Measurements from ENCODE around the gene SATB2.

The SATB2 gene

DNA sequence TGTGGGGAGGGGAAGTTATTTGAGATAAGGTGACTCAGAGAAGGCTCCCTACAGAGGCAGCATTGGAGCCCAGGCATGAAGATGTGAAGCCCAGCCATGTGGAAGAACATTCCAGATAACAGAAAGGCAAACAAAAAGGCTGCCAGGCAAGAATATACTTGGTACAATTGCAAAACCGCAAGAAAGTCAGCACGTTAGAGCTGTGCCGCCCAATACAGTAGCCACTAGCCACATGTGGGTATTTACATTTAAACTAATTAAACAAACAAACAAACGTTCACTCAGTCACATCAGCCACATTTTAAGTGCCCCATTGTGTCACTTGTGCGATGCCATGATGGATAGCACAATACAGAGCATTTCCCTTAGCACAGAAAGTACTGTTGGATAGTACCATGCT, 179.6 kb downstream of the SATB2 start (continued):
- TF ChIP-seq REST (tag by site-specific recombination; IDR thresholded peaks at IDR 0.05), result peak; percentile 37; the same call in 1 of the 2 replicates
- peak; percentile 81 for TF ChIP-seq ZNF843 (tag by site-specific recombination; IDR thresholded peaks at IDR 0.05)
- no peak for TF ChIP-seq MEIS1 (CRISPR knock-in tag; IDR thresholded peaks at IDR 0.05; ENCODE audit: borderline replicate concordance)
- TF ChIP-seq ZNF692 (tag by site-specific recombination; IDR thresholded peaks at IDR 0.05), result peak; percentile 59; the same call in 1 of the 2 replicates
- peak; percentile 37; the same call in 1 of the 2 replicates for TF ChIP-seq IKZF3 (tag by site-specific recombination; IDR thresholded peaks at IDR 0.05)
- TF ChIP-seq ZNF274 (IDR thresholded peaks at IDR 0.05; ENCODE audit: low read length), result no peak
- no peak for TF ChIP-seq ZNF274 (tag by site-specific recombination; IDR thresholded peaks at IDR 0.05; ENCODE audit: borderline replicate concordance)
- TF ChIP-seq SP2 (tag by site-specific recombination; IDR thresholded peaks at IDR 0.05), result no peak
- TF ChIP-seq ZBTB20 (tag by site-specific recombination; IDR thresholded peaks at IDR 0.05), result no peak
- TF ChIP-seq ZNF654 (tag by site-specific recombination; IDR thresholded peaks at IDR 0.05; ENCODE audit: low read depth), result no peak
- TF ChIP-seq ZNF266 (tag by site-specific recombination; IDR thresholded peaks at IDR 0.05; ENCODE audit: low read depth), result no peak
- peak; percentile 57; the same call in 1 of the 2 replicates for TF ChIP-seq ZNF600 (tag by site-specific recombination; IDR thresholded peaks at IDR 0.05)
- TF ChIP-seq ZNF433 (tag by site-specific recombination; IDR thresholded peaks at IDR 0.05; ENCODE audit: low read depth), result no peak
- TF ChIP-seq ZNF23 (tag by site-specific recombination; IDR thresholded peaks at IDR 0.05; ENCODE audit: borderline replicate concordance), result no peak
- TF ChIP-seq ZNF335 (tag by site-specific recombination; conservative IDR thresholded peaks at IDR 0.05), result no peak
- TF ChIP-seq ZNF777 (tag by site-specific recombination; IDR thresholded peaks at IDR 0.05; ENCODE audit: borderline replicate concordance), result no peak
- no peak for TF ChIP-seq ZNF621 (tag by site-specific recombination; IDR thresholded peaks at IDR 0.05)
- TF ChIP-seq, protein P1, sequence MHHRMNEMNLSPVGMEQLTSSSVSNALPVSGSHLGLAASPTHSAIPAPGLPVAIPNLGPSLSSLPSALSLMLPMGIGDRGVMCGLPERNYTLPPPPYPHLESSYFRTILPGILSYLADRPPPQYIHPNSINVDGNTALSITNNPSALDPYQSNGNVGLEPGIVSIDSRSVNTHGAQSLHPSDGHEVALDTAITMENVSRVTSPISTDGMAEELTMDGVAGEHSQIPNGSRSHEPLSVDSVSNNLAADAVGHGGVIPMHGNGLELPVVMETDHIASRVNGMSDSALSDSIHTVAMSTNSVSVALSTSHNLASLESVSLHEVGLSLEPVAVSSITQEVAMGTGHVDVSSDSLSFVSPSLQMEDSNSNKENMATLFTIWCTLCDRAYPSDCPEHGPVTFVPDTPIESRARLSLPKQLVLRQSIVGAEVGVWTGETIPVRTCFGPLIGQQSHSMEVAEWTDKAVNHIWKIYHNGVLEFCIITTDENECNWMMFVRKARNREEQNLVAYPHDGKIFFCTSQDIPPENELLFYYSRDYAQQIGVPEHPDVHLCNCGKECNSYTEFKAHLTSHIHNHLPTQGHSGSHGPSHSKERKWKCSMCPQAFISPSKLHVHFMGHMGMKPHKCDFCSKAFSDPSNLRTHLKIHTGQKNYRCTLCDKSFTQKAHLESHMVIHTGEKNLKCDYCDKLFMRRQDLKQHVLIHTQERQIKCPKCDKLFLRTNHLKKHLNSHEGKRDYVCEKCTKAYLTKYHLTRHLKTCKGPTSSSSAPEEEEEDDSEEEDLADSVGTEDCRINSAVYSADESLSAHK (tag by site-specific recombination; IDR thresholded peaks at IDR 0.05), result no peak
- TF ChIP-seq ZNF24 (tag by site-specific recombination; IDR thresholded peaks at IDR 0.05), result no peak
- no peak for TF ChIP-seq ZSCAN18 (tag by site-specific recombination; IDR thresholded peaks at IDR 0.05)
- no peak for TF ChIP-seq ZNF645 (tag by site-specific recombination; IDR thresholded peaks at IDR 0.05)
- TF ChIP-seq GLIS1 (tag by site-specific recombination; IDR thresholded peaks at IDR 0.05), result peak; percentile 14; the same call in 1 of the 2 replicates
- TF ChIP-seq ZNF629 (tag by site-specific recombination; IDR thresholded peaks at IDR 0.05), result peak; percentile 77
- TF ChIP-seq HOXA7 (CRISPR knock-in tag; IDR thresholded peaks at IDR 0.05; ENCODE audit: borderline replicate concordance), result no peak
- TF ChIP-seq ZNF596 (tag by site-specific recombination; IDR thresholded peaks at IDR 0.05), result no peak
- TF ChIP-seq ZNF610 (tag by site-specific recombination; IDR thresholded peaks at IDR 0.05; ENCODE audit: borderline replicate concordance), result no peak
- TF ChIP-seq, protein P2, sequence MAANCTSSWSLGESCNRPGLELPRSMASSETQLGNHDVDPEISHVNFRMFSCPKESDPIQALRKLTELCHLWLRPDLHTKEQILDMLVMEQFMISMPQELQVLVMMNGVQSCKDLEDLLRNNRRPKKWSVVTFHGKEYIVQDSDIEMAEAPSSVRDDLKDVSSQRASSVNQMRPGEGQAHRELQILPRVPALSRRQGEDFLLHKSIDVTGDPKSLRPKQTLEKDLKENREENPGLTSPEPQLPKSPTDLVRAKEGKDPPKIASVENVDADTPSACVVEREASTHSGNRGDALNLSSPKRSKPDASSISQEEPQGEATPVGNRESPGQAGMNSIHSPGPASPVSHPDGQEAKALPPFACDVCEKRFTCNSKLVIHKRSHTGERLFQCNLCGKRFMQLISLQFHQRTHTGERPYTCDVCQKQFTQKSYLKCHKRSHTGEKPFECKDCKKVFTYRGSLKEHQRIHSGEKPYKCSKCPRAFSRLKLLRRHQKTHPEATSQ (tag by site-specific recombination; IDR thresholded peaks at IDR 0.05), result no peak
- TF ChIP-seq ZNF423 (tag by site-specific recombination; IDR thresholded peaks at IDR 0.05), result no peak
- no peak for TF ChIP-seq ZXDB (tag by site-specific recombination; IDR thresholded peaks at IDR 0.05)
- no peak for TF ChIP-seq ZNF792 (tag by site-specific recombination; IDR thresholded peaks at IDR 0.05)
- TF ChIP-seq ZNF146 (tag by site-specific recombination; IDR thresholded peaks at IDR 0.05), result peak; percentile 12; the same call in 1 of the 2 replicates

Data from HEK293 (cell line).